T follicular helper cell (primary cell): Measurements from ENCODE around the gene PREX1.

Experiments
- DNase-seq: peaks from one replicate; pipeline ENCODE4 v3.0.0-alpha.2; 2020; ENCODE audit warnings: low read depth

PREX1 gene

DNA sequence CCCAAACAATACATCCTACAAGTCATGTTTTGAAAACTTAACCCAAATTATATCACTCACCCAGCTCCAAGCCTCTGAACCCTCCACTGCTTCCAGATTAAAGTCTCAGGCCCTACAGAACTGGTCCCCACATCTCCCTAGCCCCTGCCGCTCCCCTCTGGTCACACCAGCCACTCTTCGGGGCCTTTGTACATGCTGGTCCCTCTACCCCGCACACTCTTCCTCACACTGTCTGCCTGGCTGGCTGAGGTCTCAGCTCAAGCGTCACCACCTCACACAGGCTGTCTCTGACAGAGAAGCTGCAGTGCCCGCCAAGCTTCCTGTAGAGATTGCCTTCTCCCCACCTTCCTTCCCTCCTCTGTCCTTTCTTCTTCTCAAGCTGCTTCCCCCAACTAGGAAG is 192.4 kb downstream of the PREX1 start:
- no peak for DNase-seq

DNA sequence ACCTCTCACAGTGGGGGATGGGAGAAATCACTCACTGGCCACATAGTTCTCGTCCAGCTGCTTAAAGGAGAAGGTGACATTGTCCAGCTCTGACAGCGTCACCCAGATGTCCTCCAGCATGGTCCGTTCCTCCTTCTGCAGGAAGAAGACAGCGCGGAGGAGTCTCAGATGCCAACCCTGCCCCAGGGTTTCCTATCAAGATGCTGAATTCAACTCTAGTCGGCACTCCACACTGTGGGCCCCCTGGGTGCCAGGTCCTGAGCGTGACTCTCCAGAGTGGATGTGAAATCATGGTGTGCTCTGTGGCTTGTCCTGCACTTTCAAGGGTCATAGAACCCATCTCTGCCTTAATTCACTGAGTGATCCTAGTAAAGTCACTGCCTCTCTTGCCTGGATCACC is 193.2 kb downstream of the PREX1 start:
- no peak for DNase-seq

GRCh38 chr20:48633620-48634257 is 194.1 kb downstream of the PREX1 start:
- no peak for DNase-seq

GRCh38 chr20:48632825-48633619 is 194.8 kb downstream of the PREX1 start:
- DNase-seq: no peak

DNA sequence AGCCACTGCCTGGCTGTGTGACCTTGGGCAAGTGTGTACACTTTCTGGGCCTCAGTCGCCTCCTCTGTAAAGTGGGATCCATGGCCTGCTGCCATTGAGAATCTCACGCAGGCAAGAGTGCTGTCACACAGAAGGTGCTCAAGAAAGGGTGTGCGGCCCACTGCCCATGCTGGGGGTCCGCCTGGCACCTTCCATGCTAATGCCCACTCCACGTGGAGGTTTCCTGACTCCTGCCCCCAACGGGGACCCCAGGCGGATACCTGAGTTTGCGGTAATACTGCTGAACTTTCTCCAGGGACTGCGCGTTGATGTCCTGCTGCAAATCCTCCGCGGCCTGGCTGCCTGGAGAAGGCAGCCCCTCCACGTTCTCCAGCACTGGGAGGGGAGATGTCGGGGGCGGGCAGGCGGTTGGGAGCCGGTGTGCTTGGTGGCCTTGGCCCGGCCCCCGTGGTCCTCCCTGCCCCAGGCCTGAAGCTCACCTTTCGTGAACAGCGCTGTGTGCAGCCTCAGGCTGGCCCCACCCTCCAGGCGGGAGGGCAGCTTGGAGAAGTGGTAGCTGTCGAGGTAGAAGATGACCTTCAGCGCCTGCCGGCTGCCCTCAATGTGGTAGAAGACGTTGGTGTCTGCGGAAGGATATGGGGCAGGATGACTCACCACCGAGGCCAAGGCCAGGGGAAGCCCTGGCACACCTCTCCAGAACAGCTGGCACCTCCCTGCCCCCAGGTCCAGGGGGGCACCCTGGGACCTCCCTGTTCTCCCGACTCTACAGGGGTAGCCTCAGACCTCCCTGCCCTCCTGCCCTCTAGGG is 195.6 kb downstream of the PREX1 start:
- no peak for DNase-seq

GRCh38 chr20:48631114-48632016 is 196.4 kb downstream of the PREX1 start:
- DNase-seq: no peak

DNA sequence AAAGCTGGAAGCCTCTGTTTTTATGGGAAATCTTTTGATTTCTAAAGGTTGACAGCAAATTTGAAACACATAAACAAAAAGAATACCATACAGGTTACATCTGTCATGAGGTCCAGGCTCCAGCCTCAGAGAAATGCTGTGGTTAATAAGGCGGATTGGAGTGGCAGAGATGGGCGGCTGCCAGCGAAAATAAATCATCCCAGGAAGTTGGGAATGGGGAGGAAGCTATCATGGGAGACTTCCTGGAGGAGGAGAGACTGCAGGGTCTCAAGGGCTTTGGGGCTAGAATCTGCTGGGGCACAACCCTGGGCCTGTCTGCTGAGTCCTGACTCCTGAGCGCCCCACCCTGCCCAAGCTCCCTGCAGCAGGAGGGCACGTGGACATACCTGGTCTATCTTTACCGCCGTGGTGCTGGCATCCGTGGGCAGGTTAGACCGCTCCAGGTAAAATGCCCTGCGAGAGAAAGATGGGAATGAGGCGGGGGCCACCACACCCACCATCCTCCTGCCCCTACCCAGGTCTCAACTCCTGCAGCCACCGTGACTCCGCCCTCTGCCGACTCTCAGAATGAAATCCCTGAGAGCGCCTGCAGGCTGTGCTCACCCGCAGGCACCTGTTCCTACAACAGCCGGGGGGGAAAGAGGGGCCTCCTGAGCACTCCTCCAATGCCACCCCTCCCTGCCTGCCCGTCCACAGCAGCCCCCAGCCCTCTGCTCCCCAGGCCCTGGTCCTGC is 197.3 kb downstream of the PREX1 start:
- no peak for DNase-seq

GRCh38 chr20:48629960-48630315 is 197.9 kb downstream of the PREX1 start:
- DNase-seq: no peak

DNA sequence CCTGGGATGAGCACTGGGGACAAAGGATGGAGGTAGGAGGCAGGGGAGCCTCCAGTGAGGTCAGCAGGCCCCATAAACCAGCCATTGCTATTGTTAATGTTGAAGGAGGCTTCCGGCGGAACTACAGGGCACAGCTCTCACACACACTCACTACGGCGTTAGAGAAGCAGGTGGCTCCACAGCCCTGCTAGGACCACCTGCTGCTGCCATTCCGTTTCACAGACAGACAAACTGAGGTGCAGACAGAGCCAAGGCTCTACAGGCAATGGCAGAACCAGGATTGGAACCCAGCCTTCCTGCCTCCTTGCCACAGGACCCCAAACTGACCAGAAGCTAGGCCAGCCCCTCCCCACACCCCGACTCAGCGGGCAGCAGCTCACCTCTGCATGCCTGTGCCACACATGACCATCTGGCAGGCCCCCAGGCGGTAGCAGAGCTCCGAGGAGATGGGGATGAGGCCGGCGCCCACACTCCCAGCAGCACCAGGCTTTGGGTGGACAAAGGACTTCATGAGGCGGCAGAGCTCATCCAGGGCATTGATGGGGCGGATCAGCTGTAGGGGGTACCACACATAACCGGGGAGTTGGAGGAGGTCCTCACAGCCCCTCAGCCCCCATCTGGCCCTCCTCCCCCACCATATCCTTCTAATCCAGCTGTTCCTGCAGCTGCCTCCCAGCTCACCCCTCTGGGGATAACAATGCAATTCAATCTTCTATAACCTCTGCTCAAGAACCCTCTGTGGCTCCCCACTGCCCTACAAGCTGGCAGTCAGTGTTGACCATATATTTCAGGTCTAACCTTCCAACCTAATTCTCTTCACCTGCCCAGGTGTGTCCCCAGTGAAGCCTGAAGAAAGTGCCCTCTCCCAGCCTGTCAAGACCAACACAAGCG is 198.5 kb downstream of the PREX1 start:
- DNase-seq: no peak

GRCh38 chr20:48627737-48628128 is 200.1 kb downstream of the PREX1 start:
- no peak for DNase-seq

- no peak for DNase-seq
These were observed 200.7 kb downstream of the PREX1 start for GRCh38 chr20:48626938-48627736.

DNA sequence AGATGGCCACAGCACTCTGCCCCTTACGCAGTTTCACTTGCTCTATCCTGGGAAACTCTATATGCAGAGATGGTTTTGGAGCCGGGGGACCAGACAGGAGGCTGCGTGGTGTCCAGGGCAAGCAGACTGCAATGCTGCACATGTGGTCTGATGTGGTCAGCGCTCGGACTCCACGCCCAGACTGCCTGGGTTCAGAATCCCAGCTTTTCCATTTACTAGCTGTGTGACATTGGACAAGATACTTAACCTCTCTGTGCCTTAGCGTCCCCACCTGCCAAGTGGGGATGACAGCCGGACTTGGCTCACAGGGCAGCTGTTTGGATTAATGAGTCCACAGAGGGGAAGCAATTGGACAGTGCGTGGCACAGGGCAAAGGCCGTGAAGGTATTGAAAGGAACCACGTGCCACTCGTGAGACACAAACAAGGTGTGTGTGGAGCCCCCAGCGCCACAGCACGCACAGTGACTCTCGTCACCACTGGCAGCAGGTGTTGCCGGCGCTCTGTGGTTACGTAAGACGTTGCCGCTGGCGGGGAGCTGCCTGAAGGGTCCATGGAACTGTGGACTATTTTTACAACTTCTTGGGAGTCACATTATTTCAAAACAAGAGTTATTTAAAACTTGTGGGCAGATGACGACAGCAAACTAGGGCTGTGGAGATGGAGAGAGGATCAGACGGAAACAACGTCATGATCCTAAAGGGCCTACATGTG is 201.4 kb downstream of the PREX1 start:
- peak; percentile 13 for DNase-seq

GRCh38 chr20:48625136-48625900 is 202.5 kb downstream of the PREX1 start:
- DNase-seq: no peak

- DNase-seq: no peak
These were observed 203.3 kb downstream of the PREX1 start for GRCh38 chr20:48624315-48625020.

- DNase-seq: no peak
These were observed 203.9 kb downstream of the PREX1 start for GRCh38 chr20:48623906-48624265.

GRCh38 chr20:48623176-48623905 is 204.5 kb downstream of the PREX1 start:
- no peak for DNase-seq

- DNase-seq: no peak
These were observed 205.4 kb downstream of the PREX1 start for GRCh38 chr20:48622421-48622820.
